Activated CD4-positive, alpha-beta T cell treated with anti-CD3 and anti-CD28 coated beads for 1 hour (primary cell): Measurements from ENCODE around the gene CTSF.
"Not testable (repeated sequence)": the region's sequence is repeated elsewhere in the genome, so short reads cannot be mapped to it uniquely, and the experiment has no call there.

Source experiments
- DNase-seq: peaks from one replicate; pipeline ENCODE4 v3.0.0-alpha.2; 2020

Gene CTSF

DNA sequence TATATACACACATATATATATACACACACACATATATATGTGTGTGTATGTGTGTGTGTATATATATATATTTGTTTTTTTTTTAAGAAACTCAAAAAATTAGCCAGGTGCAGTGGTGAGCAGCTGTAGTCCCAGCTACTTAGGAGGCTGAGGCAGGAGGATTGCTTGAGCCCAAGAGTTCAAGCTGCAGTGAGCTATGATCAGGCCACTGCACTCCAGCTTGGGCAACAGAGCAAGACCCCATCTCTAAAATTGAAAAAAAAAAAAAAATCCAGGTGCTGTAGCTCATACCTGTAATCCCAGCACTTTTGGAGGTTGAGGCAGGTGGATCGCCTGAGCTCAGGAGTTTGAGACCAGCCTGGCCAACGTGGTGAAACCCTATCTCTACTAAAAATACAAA is 20.9 kb upstream of the CTSF start:
- not testable (repeated sequence) for DNase-seq

DNA sequence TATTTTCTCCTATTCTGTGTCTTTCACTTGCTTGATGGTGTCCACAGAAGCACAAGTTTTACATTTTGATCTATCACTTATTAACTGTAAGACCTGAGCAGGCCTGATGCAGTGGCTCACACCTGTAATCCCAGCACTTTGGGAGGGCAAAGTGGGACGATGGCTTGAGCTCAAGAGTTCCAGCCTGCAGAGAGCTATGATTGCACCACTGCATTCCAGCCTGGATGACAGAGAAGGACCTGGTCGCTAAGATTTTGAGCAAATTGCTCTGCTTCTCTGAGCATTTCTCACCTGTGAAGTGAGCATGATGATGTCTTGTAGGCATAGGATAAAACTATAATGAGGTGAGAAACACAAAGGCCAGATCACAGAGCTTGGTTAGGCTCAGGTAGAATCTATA is 17.7 kb upstream of the CTSF start:
- DNase-seq, result no peak

GRCh38 chr11:66585447-66585846 is 17.0 kb upstream of the CTSF start:
- DNase-seq, result not testable (repeated sequence)

DNA sequence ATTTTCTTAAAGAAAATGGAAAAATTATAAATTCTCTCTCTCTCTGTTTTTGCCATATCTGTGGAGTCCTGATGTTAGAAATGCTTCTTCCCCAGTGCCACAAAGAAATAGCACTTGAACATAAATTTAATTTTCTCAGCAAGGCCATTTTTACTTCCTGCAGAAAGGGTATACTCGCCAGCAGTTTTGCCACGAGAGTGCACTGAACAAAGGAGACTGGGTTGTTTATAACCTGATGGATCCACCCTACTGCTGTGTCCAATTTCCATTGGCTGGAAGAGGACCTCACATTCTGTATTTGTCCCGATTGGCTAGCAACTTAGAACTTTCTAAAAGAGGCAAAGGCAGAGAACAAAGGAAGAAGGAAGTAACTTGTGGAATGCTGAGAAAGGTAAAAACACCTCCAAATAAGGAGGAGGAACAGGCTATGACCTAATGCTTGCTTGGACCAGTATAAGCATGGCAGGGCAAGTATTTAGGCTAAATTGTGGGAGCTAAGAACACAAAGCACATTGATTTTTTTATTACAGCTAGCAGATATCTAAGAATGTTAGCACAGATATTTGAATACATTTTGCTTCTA is 14.2 kb upstream of the CTSF start:
- not testable (repeated sequence) for DNase-seq

DNA sequence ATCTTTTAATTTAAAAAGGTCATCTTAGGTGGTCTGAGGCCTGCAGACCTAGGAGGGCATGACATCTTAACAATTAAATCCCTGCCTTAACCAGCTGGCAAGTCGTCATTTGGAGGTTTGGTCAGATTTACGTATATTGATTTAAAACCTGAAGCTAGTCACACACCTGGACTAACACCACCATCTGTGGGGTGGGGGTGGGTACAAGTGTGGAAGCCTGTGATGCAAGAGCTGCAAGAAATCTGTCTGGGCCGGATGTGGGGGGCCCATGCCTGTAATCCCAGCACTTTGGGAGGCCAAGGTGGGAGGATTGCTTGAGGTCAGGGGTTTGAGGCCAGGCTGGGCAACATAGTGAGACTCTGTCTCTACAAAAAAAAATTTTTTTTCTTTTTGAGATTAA is 12.9 kb upstream of the CTSF start:
- no peak for DNase-seq

DNA sequence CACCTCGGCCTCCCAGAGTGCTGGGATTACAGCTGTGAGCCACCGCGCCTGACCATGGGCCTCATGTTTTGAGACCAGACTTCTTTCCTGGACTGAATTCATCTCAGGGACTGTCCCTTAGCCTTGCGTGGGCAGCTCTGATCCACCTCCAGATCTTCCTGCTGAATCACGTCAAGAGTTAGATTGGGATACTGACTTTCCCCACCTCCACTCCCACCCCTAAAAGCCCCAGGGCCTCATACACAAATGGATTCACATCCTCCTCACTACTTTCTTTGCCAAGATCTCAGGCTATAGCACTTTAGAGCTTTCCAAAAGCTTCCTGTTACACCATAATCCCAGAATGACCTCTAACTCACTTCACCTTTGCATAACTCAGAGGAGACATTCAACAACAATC is 12.4 kb upstream of the CTSF start:
- no peak for DNase-seq

DNA sequence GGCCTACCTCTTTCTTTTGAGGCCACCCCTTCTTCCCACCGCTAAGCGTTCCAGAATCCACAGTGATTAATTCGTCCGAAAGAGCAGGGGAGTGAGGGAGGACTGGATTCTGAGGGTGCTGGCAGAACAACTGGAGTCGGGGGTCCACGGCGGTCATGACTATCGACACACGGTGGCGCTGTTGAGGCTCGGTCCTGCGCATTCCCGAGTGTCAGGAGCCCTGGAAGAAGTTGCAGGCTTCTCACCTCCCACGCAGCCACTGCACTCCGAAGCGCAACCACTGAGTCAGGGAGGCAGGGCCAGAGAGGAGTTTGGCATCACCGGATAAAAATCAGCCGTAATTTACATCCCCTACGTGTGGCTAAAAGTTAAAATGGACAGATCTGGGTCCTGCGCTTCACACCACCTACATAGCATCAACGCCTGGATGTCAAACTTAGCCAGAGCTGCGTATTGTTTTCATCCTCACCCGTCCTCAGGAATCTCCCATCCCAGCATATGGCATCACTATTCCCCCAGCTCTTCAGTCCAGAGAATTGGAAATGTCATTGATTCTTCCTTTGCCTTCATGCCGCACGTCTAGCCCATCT is 10.7 kb upstream of the CTSF start:
- peak; percentile 62 for DNase-seq

GRCh38 chr11:66570850-66571180 is 2.4 kb upstream of the CTSF start:
- no peak for DNase-seq

DNA sequence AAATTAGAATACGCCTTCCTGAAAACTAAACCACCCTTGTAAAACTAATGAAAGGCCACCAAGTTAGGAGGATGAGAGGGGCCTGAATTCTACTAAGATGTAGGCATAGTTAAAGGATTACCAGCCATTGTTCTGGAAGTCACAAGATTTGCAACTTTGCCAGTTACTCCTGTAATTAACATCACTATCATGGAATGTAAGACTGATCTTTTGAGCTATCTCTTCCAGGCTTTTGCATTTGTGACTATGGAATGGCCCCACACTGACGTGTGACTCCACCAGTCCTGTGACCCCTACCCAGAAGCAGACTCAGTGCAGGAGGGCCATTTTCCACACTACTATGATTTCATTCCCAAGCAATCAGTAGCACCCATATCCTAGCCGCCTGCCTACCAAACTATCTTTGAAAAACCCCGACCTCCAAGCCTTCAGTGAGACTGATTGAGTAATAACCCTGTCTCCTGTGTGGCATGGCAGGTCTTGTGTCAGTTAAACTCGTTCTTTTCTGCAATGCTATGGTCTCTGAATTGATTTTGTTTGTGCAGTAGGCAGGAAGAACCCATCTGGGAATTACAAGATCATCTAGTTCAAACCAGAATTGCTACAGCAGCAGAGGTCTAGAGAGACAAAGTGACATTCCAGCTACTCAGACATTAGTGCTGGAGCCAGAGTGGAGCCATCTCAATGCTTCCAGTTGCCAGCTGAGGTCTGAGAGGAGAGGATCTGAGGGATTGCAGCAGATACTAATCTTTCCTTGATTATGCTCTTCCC is 1.9 kb upstream of the CTSF start:
- no peak for DNase-seq

DNA sequence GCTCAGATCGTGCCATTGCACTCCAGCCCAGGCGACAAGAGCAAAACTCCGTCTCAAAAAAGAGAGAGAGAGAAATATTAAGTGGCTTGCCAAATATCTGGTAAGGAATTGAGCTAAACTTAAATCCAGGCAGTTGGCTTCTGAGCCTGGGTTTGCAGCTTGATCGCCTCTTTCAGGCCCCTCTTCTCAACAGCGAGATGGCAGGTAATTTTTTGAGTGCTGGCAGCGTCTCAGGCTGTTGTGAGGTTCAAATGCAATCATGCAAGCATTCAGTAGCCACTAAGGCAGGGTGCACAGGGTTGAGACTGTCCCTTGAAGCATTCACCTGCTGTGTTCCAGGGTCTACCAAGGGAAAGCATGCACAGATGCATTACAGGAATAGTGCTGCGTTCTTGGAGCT is 670 bp upstream of the CTSF start:
- no peak for DNase-seq

DNA sequence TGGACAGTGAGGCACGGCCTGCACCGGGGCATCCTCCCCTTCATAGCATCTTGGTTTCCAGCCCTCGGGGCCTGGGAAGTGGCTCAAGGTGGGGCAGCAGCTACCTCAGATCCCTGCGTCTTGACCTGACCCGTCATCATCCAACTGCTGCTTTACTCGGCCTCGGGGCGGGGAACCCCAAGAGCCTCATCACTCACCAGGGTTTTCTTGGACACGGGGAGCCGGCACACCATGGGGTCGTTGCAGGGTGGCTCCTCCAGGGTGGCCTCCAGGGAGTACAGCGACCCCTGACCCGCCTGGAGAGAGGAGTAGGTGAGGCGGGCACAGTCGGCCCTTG is 651 bp downstream of the CTSF start:
- no peak for DNase-seq

DNA sequence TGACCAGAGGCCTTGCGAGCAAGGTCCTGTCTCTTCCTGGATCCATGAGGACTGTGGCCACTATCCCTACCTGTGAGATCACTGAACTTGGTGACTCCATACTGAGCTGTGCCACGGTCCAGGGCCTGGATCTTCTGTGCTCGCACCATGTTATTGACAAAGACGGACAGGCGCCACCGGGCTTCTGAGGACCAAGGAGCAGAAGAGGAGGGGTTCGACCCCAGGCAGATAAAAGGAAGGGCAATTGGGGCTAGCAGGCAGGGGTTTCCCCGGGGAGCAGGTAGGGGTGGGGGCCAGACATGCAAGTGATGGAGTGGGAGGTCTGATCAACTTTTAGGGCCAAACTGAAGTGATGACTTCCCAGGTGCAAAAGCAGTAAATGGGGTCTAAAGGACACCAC is 2.2 kb downstream of the CTSF start:
- DNase-seq, result no peak

- no peak for DNase-seq
Measured at GRCh38 chr11:66564984-66565383, 3.4 kb downstream of the CTSF start.

DNA sequence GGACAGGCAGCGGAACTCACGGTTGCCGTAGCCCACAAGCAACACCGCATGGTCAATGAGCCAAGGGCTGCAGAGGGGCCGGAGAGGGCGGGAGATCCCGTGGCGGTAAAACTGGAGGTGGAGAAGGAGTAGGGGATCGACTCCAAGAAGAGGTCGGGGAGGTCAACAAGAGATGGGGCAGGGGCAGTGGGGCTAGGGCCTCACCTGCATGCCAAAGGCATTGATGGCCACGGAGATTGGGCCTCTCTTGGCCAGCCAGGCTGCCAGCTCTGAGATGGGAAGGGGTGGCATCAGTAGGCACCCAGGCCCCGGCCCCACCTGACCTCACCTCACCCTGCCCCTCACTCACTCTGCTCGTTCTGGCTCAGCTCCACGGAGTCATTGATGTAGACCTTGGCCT is 3.9 kb downstream of the CTSF start:
- DNase-seq, result no peak

GRCh38 chr11:66563832-66564231 is 4.6 kb downstream of the CTSF start:
- no peak for DNase-seq

- no peak for DNase-seq
Measured at GRCh38 chr11:66562907-66563583, 5.4 kb downstream of the CTSF start.

- no peak for DNase-seq
Measured at GRCh38 chr11:66562275-66562674, 6.1 kb downstream of the CTSF start.

DNA sequence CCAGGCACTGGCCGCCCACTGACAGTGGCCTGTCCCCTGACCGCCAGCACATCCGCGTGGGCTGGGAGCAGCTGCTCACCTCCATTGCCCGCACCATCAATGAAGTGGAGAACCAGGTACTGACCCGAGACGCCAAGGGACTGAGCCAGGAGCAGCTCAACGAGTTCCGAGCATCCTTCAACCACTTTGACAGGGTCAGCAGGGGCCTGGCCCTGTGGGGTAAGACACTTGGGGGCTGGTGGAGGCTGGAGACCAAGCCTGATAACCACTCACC is 6.5 kb downstream of the CTSF start:
- DNase-seq, result no peak

DNA sequence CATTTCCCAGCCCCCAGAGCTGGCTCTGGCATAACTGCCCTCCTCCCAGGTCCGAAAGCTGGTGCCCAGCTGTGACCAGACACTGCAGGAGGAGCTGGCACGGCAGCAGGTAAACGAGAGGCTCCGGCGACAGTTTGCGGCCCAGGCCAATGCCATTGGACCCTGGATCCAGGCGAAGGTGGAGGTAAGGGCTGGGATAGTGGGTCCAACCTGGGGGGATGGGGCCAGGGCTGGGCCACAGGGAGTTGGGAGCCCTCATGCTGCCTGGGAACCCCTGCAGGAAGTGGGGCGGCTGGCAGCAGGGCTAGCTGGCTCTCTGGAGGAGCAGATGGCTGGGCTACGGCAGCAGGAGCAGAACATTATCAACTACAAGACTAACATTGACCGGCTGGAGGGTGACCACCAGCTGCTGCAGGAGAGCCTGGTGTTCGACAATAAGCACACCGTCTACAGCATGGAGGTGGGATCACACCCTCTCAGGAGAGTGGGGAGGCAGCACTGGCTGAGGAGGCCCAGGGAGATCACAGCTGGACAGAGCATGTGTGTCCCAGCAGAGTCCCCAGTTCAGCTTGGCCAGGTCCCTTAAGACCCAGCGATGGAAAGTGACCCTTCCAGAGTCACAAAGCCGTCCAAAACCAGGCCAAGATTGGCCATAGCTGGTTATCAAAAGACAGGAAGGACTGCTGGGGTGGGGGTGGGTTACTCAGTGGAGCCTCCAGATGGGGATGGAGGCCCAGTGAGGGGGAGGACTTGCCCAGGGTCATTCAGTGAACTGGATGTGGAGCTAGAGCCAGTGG is 7.0 kb downstream of the CTSF start:
- no peak for DNase-seq

DNA sequence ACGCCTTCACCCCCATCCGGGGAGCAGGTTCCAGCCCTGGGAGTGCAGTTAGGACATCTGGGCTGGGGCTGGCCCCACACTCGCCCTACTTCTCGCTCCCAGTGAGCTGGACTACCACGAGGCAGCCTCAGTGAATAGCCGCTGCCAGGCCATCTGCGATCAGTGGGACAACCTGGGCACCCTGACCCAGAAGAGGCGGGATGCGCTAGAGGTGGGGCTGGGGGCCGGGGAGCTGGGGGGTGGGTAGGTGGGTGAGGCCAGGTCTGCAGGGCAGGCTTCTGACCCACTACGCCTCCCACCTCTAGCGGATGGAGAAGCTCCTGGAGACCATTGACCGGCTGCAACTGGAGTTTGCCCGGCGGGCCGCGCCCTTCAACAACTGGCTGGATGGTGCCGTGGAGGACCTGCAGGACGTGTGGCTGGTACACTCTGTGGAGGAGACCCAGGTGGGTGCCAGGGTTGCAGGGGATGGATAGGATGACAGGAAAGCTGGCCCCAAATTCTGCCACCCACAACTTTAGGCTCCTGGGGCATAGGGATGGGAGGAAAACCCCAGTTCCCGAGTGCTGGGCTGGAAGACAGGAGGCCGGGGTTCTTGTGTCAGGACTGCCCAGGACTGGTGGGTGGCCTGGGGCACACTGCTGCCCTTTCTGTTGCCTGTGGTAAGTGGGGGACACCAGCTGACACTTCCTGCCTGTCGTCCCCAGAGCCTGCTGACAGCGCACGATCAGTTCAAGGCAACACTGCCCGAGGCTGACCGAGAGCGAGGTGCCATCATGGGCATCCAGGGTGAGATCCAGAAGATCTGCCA is 8.3 kb downstream of the CTSF start:
- no peak for DNase-seq

- DNase-seq, result no peak
Measured at GRCh38 chr11:66559142-66559865, 9.1 kb downstream of the CTSF start.

- DNase-seq, result no peak
Measured at GRCh38 chr11:66557733-66558326, 10.6 kb downstream of the CTSF start.
